ENCODE results near the gene IFRD1.

Gene IFRD1

GRCh38 chr7:112447406-112447805, 2.9 kb upstream of the IFRD1 start:
- ATAC-seq = no peak
- TF ChIP-seq ZNF70 (CRISPR knock-in tag; IDR thresholded peaks at IDR 0.05) = no peak
- no peak for TF ChIP-seq POU6F1 (CRISPR knock-in tag; IDR thresholded peaks at IDR 0.05; ENCODE audit: borderline replicate concordance, low read depth)

- ATAC-seq = no peak
Measured at GRCh38 chr7:112448381-112448780, 1.9 kb upstream of the IFRD1 start.

GRCh38 chr7:112448891-112449290, 1.4 kb upstream of the IFRD1 start:
- no peak for ATAC-seq
- TF ChIP-seq ZNF565 (CRISPR knock-in tag; conservative IDR thresholded peaks at IDR 0.05; ENCODE audit: low read depth) (no peak), ZFP3 (CRISPR knock-in tag; IDR thresholded peaks at IDR 0.05) (no peak), PATZ1 (CRISPR knock-in tag; IDR thresholded peaks at IDR 0.05; ENCODE audit: borderline replicate concordance) (no peak), BACH2 (CRISPR knock-in tag; IDR thresholded peaks at IDR 0.05; ENCODE audit: borderline replicate concordance) (no peak), CSRNP3 (CRISPR knock-in tag; IDR thresholded peaks at IDR 0.05) (no peak), ISL1 (CRISPR knock-in tag; IDR thresholded peaks at IDR 0.05) (no peak), ARNTL (CRISPR knock-in tag; IDR thresholded peaks at IDR 0.05; ENCODE audit: borderline replicate concordance, low read depth) (no peak), CREB5 (CRISPR knock-in tag; IDR thresholded peaks at IDR 0.05; ENCODE audit: low read depth) (no peak)

More at GRCh38 chr7:112448381-112448780, 1.9 kb upstream of the IFRD1 start:
- TF ChIP-seq TOX (CRISPR knock-in tag; IDR thresholded peaks at IDR 0.05; ENCODE audit: borderline replicate concordance) (no peak), POU6F1 (CRISPR knock-in tag; IDR thresholded peaks at IDR 0.05; ENCODE audit: borderline replicate concordance, low read depth) (no peak), ZC3H10 (CRISPR knock-in tag; IDR thresholded peaks at IDR 0.05) (no peak), GLIS3 (CRISPR knock-in tag; IDR thresholded peaks at IDR 0.05) (no peak), CSRNP3 (CRISPR knock-in tag; IDR thresholded peaks at IDR 0.05) (no peak), ZFP30 (CRISPR knock-in tag; IDR thresholded peaks at IDR 0.05) (no peak), TSHZ2 (CRISPR knock-in tag; IDR thresholded peaks at IDR 0.05) (no peak), CSDC2 (CRISPR knock-in tag; IDR thresholded peaks at IDR 0.05) (no peak), PPARA (CRISPR knock-in tag; IDR thresholded peaks at IDR 0.05; ENCODE audit: borderline replicate concordance) (no peak)

Data from SK-N-SH treated with all-trans-retinoic acid at 6 μM for 48 hours (cell line).